ENCODE measurements around the gene GALNT2.

GALNT2 gene

GRCh38 chr1:230195199-230195598 is 128.2 kb downstream of the GALNT2 start:
- DNase-seq, result no peak

- no peak for DNase-seq
Measured at GRCh38 chr1:230196077-230196476, 129.0 kb downstream of the GALNT2 start.

- DNase-seq, result no peak
Measured at GRCh38 chr1:230197644-230198567, 130.9 kb downstream of the GALNT2 start.

GRCh38 chr1:230199034-230199433 is 132.0 kb downstream of the GALNT2 start:
- no peak for DNase-seq

GRCh38 chr1:230199554-230199953 is 132.5 kb downstream of the GALNT2 start:
- DNase-seq, result no peak

- no peak for DNase-seq
Measured at GRCh38 chr1:230200276-230200675, 133.2 kb downstream of the GALNT2 start.

GRCh38 chr1:230201445-230201844 is 134.4 kb downstream of the GALNT2 start:
- no peak for DNase-seq

- DNase-seq, result no peak
Measured at GRCh38 chr1:230204842-230205241, 137.8 kb downstream of the GALNT2 start.

GRCh38 chr1:230205719-230206198 is 138.7 kb downstream of the GALNT2 start:
- DNase-seq, result no peak

- DNase-seq, result no peak
Measured at GRCh38 chr1:230206207-230206606, 139.2 kb downstream of the GALNT2 start.

- DNase-seq, result no peak
Measured at GRCh38 chr1:230206976-230207375, 139.9 kb downstream of the GALNT2 start.

- DNase-seq, result no peak
Measured at GRCh38 chr1:230207598-230207997, 140.6 kb downstream of the GALNT2 start.

GRCh38 chr1:230208619-230209261 is 141.7 kb downstream of the GALNT2 start:
- no peak for DNase-seq

GRCh38 chr1:230210326-230210980 is 143.4 kb downstream of the GALNT2 start:
- DNase-seq, result no peak

GRCh38 chr1:230210981-230211336 is 143.9 kb downstream of the GALNT2 start:
- no peak for DNase-seq

- no peak for DNase-seq
Measured at GRCh38 chr1:230211436-230212145, 144.6 kb downstream of the GALNT2 start.

GRCh38 chr1:230212405-230212936 is 145.4 kb downstream of the GALNT2 start:
- DNase-seq, result no peak

- DNase-seq, result no peak
Measured at GRCh38 chr1:230215031-230215430, 148.0 kb downstream of the GALNT2 start.

GRCh38 chr1:230215529-230215928 is 148.5 kb downstream of the GALNT2 start:
- no peak for DNase-seq

GRCh38 chr1:230216896-230217295 is 149.9 kb downstream of the GALNT2 start:
- no peak for DNase-seq

GRCh38 chr1:230218667-230219066 is 151.6 kb downstream of the GALNT2 start:
- DNase-seq, result no peak

GRCh38 chr1:230219174-230220067 is 152.4 kb downstream of the GALNT2 start:
- no peak for DNase-seq

All from activated CD4-positive, alpha-beta T cell treated with anti-CD3 and anti-CD28 coated beads, Interleukin-2, amount 50 U/mL, for 4 hours (primary cell).